Vagina (tissue), 2 donors: Measurements from ENCODE around the gene NAGS.
"Not testable (repeated sequence)": the region's sequence is repeated elsewhere in the genome, so short reads cannot be mapped to it uniquely, and the experiment has no call there.

Experiments used
- POLR2A ChIP-seq, 2 donors: fragments of 450-650 bp; IDR thresholded peaks; one replicate each; pipeline ENCODE4 v1.6.1; 2017; ENCODE audit warnings: antibody characterized with exemption in 2 of 2, mild to moderate bottlenecking in 2 of 2, moderate library complexity in 2 of 2
- TF ChIP-seq, protein P1 (sequence below), 3 experiments: fragments of 450-650 bp in 2 of 3; fragments of 200-600 bp in 1 of 3; sonication (generic) in 1 of 3; IDR thresholded peaks; one replicate each; pipeline ENCODE4 v1.5.1; 2017 to 2019; ENCODE audit warnings: antibody characterized with exemption in 3 of 3, mild to moderate bottlenecking in 2 of 3, moderate library complexity in 2 of 3

DNA sequence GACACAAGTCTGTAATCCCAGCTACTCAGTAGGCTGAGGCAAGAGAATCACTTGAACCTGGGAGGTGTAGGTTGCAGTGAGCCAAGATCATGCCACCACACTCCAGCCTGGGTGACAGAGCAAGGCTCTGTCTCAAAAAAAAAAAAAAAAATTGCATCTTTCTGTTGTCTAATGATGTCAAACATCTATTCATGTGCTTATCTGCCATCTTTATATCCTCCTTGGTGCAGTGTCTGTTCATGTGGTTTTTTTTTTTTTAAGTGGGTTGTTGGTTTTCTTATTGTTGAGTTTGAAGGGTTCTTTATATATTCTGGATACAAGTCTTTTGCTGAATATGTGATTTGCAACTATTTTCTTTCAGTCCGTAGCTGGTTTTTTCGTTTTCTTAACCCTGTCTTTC, 33.0 kb upstream of the NAGS start:
- TF ChIP-seq, protein P1, sequence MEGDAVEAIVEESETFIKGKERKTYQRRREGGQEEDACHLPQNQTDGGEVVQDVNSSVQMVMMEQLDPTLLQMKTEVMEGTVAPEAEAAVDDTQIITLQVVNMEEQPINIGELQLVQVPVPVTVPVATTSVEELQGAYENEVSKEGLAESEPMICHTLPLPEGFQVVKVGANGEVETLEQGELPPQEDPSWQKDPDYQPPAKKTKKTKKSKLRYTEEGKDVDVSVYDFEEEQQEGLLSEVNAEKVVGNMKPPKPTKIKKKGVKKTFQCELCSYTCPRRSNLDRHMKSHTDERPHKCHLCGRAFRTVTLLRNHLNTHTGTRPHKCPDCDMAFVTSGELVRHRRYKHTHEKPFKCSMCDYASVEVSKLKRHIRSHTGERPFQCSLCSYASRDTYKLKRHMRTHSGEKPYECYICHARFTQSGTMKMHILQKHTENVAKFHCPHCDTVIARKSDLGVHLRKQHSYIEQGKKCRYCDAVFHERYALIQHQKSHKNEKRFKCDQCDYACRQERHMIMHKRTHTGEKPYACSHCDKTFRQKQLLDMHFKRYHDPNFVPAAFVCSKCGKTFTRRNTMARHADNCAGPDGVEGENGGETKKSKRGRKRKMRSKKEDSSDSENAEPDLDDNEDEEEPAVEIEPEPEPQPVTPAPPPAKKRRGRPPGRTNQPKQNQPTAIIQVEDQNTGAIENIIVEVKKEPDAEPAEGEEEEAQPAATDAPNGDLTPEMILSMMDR (IDR thresholded peaks at IDR 0.05): not testable (repeated sequence)
- TF ChIP-seq POLR2A (IDR thresholded peaks at IDR 0.05): not testable (repeated sequence)
